K562 (cell line): ENCODE results near the gene TMEM200B. TPM values are rescaled to one million over a fixed set of nuclear protein-coding genes. Genes with fewer than 3 reads are reported as not detected.

Experiments used
- ATAC-seq: fragments of 200-7000 bp; cut with Tn5 transposase; 3 replicates; pipeline ENCODE4 v1.9.1; 2020; ENCODE audit warnings: moderate library complexity
- BruUV-seq: library from RNA; stranded (reverse); fragments of 400-500 nt; replicated peaks from 2 replicates; lab custom pipeline; 2021; lab: Mats Ljungman, UMichigan
- CTCF ChIA-PET: fragments of 300-600 bp; formaldehyde crosslinking; extraction: SDS; loops from one replicate; lab custom pipeline; 2021; ENCODE audit warnings: low intra/inter-chr PET ratio; lab: Yijun Ruan, JAX
- POLR2A ChIA-PET: fragments of 300-600, 350-650 bp; sonication (Branson Sonifier 250); formaldehyde crosslinking; extraction: SDS; loops from one replicate; lab custom pipeline; 2021; ENCODE audit warnings: antibody characterized with exemption, inconsistent platforms; lab: Yijun Ruan, JAX
- DNase-seq, 4 experiments: peaks; one replicate each; pipeline versions ENCODE4 v3.0.0 to v3.0.0-alpha.2; 2011 to 2018; ENCODE audit warnings: low spot score in 3 of 4, mixed read lengths in 3 of 4; ENCODE audit errors: extremely low read depth in 1 of 4
- FAIRE-seq: peaks from 2 replicates; lab custom pipeline; 2011; peaks lifted over from hg19 to GRCh38; lab: Jason Lieb, UNC
- H2AFZ ChIP-seq: 2 replicates; pipeline ENCODE4 v1.6.0; 2011; ENCODE audit warnings: low read depth, low read length, control low read depth, inconsistent platforms
- H3K27ac ChIP-seq: fragments of 200-600 bp; 3 replicates; pipeline ENCODE4 v1.8.0; 2011; ENCODE audit warnings: low read depth, mild to moderate bottlenecking, control low read depth, inconsistent platforms, low read length, moderate library complexity, mixed read lengths; ENCODE audit errors: extremely low read depth
- H3K27me3 ChIP-seq, 2 experiments: fragments of 300-600 bp in 1 of 2; 2 replicates in 1 of 2; 3 replicates in 1 of 2; pipeline versions ENCODE4 v1.6.0 to v1.8.0; 2011; ENCODE audit warnings: inconsistent platforms in 2 of 2, low read length in 2 of 2, mild to moderate bottlenecking in 1 of 2, mixed read lengths in 1 of 2, moderate library complexity in 1 of 2; ENCODE audit not compliant: control insufficient read depth in 2 of 2, insufficient read depth in 2 of 2
- H3K36me3 ChIP-seq: fragments of 300-600 bp; 3 replicates; pipeline ENCODE4 v1.8.0; 2011; ENCODE audit warnings: mild to moderate bottlenecking, low read length, inconsistent platforms; ENCODE audit not compliant: control insufficient read depth, insufficient read depth
- H3K4me1 ChIP-seq, 2 experiments: fragments of 200-600 bp in 1 of 2; replicated peaks in 1 of 2; 2 replicates in 1 of 2; 3 replicates in 1 of 2; pipeline versions ENCODE4 v1.5.1 to v1.8.0; 2011; ENCODE audit warnings: inconsistent platforms in 2 of 2, low read length in 2 of 2, mild to moderate bottlenecking in 1 of 2, mixed read lengths in 1 of 2, moderate library complexity in 1 of 2; ENCODE audit not compliant: control insufficient read depth in 2 of 2, insufficient read depth in 2 of 2
- H3K4me2 ChIP-seq: 2 replicates; pipeline ENCODE4 v1.6.1; 2011; ENCODE audit warnings: low read length, control low read depth, inconsistent platforms, mixed read lengths; ENCODE audit not compliant: insufficient read depth
- H3K4me3 ChIP-seq: fragments of 200-600 bp; sonication (generic), shearing (Covaris generic); 2 replicates; pipeline ENCODE4 v1.5.1; 2016; ENCODE audit warnings: control low read depth, inconsistent platforms
- H3K79me2 ChIP-seq: fragments of 200-600 bp; 3 replicates; pipeline ENCODE4 v1.8.0; 2011; ENCODE audit warnings: low read length, inconsistent platforms; ENCODE audit not compliant: control insufficient read depth, insufficient read depth
- H3K9ac ChIP-seq, 2 experiments: 2 replicates each; pipeline versions ENCODE4 v1.6.0 to v1.6.1; 2011; ENCODE audit warnings: low read depth in 2 of 2, low read length in 2 of 2, control low read depth in 1 of 2, inconsistent platforms in 1 of 2, mild to moderate bottlenecking in 1 of 2, mixed read lengths in 1 of 2; ENCODE audit not compliant: insufficient read depth in 1 of 2
- H3K9me1 ChIP-seq: one replicate; pipeline ENCODE4 v1.6.0; 2011; ENCODE audit warnings: inconsistent platforms, mild to moderate bottlenecking, low read length, moderate library complexity; ENCODE audit not compliant: control insufficient read depth, insufficient read depth
- H3K9me3 ChIP-seq: replicated peaks from 2 replicates; pipeline ENCODE4 v1.5.1; 2011; ENCODE audit warnings: low read depth, low read length, inconsistent platforms; ENCODE audit not compliant: control insufficient read depth, insufficient read depth
- H4K20me1 ChIP-seq: replicated peaks from 2 replicates; pipeline ENCODE4 v1.6.1; 2011; ENCODE audit warnings: low read length, inconsistent platforms, mixed read lengths; ENCODE audit not compliant: control insufficient read depth, insufficient read depth
- ATF6 ChIP-seq: sonication (generic); formaldehyde crosslinking; IDR thresholded peaks from 2 replicates; pipeline ENCODE4 v1.4.0; 2020; ENCODE audit warnings: mild to moderate bottlenecking, missing genetic modification reagents
- BACH1 ChIP-seq: fragments of 200-800 bp; sonication (Bioruptor generic); IDR thresholded peaks from 2 replicates; pipeline ENCODE4 v1.6.1; 2016; ENCODE audit warnings: missing genetic modification characterization, missing compliant biosample characterization
- CTCF ChIP-seq, 3 experiments: IDR thresholded peaks in 2 of 3; conservative IDR thresholded peaks in 1 of 3; 2 replicates each; pipeline ENCODE4 v1.5.1; 2011 to 2012; ENCODE audit warnings: low read length in 3 of 3, mild to moderate bottlenecking in 3 of 3, control low read depth in 2 of 3, improper control_type of control experiment in 1 of 3, inconsistent platforms in 1 of 3, low read depth in 1 of 3, mixed read lengths in 1 of 3, moderate library complexity in 1 of 3; ENCODE audit not compliant: insufficient read depth in 2 of 3
- DDX20 ChIP-seq: fragments of 450-650 bp; IDR thresholded peaks from 2 replicates; pipeline ENCODE4 v1.6.1; 2016; ENCODE audit warnings: missing genetic modification characterization, low read depth, mild to moderate bottlenecking, missing compliant biosample characterization, moderate library complexity
- GABPB2 ChIP-seq: fragments of 250-450 bp; sonication (Bioruptor Pico); conservative IDR thresholded peaks from 2 replicates; pipeline ENCODE4 v1.5.1; 2021; ENCODE audit warnings: mild to moderate bottlenecking
- HDAC8 ChIP-seq: fragments of 450-650 bp; IDR thresholded peaks from 2 replicates; pipeline ENCODE4 v1.6.1; 2016; ENCODE audit warnings: mild to moderate bottlenecking, missing genetic modification characterization, moderate library complexity, missing compliant biosample characterization
- HINFP ChIP-seq: fragments of 450-650 bp; conservative IDR thresholded peaks from 2 replicates; pipeline ENCODE4 v1.6.1; 2016; ENCODE audit warnings: missing genetic modification characterization, low read depth, mild to moderate bottlenecking, control low read depth, missing compliant biosample characterization
- LARP7 ChIP-seq: fragments of 450-650 bp; IDR thresholded peaks from 2 replicates; pipeline ENCODE4 v1.6.1; 2016
- RAD21 ChIP-seq, 2 experiments: fragments of 250-450 bp in 1 of 2; fragments of 450-650 bp in 1 of 2; sonication (Bioruptor Pico) in 1 of 2; formaldehyde crosslinking in 1 of 2; IDR thresholded peaks in 1 of 2; conservative IDR thresholded peaks in 1 of 2; 2 replicates each; pipeline versions ENCODE4 v1.4.0 to v1.8.0; 2020 to 2022; ENCODE audit warnings: mild to moderate bottlenecking in 2 of 2, moderate library complexity in 1 of 2
- SMARCE1 ChIP-seq: fragments of 450-650 bp; IDR thresholded peaks from 2 replicates; pipeline ENCODE4 v1.7.1; 2016; ENCODE audit warnings: mild to moderate bottlenecking
- STAT5B ChIP-seq: fragments of 250-450 bp; sonication (Bioruptor Pico); IDR thresholded peaks from 2 replicates; pipeline ENCODE4 v1.8.0; 2021; ENCODE audit warnings: mild to moderate bottlenecking, inconsistent platforms
- ZKSCAN8 ChIP-seq: fragments of 200-800 bp; sonication (Bioruptor generic); IDR thresholded peaks from 2 replicates; pipeline ENCODE4 v1.6.1; 2016; ENCODE audit warnings: missing genetic modification characterization, missing compliant biosample characterization
- ZNF699 ChIP-seq: fragments of 250-450 bp; sonication (Bioruptor Pico); IDR thresholded peaks from 2 replicates; pipeline ENCODE4 v1.8.0; 2021; ENCODE audit warnings: mild to moderate bottlenecking, moderate library complexity; ENCODE audit not compliant: insufficient replicate concordance
- WGBS: fragments of 100-300 bp; shearing (Covaris generic); methylation state at CpG from one replicate; pipeline ENCODE4 v1.1.6; 2016; ENCODE audit warnings: low coverage, mixed read lengths; ENCODE audit not compliant: insufficient coverage; ENCODE audit errors: missing lambda C conversion rate; 5-methylcytosine and 5-hydroxymethylcytosine counted together
- in situ Hi-C: fragments of 300-500 bp; cut with MboI; formaldehyde crosslinking; loops from 4 replicates; pipeline ENCODE4 v1.15.0; 2018; ENCODE audit warnings: inconsistent platforms, mixed read lengths
- intact Hi-C: fragments of 100-400 bp; cut with micrococcal nuclease; formaldehyde crosslinking; loops from 2 replicates; pipeline ENCODE4 v1.14.2; 2022
- polyA plus RNA-seq, 8 experiments: library from polyadenylated mRNA; depleted of rRNA in 4 of 8; stranded (reverse) in 5 of 8; unstranded in 3 of 8; fragments of >200 nt; fragmentation: Nextera tagmentation in 2 of 8; fragmentation: Illumina TruSeq in 1 of 8; extraction: Ambion mirVana in 2 of 8; extraction: Trizol in 1 of 8; gene quantifications; 2 replicates each; pipeline versions ENCODE4 v1.2.1 to v1.2.3, GENCODE V29; 2011 to 2014; ENCODE audit warnings: inconsistent platforms in 1 of 8, missing spikeins in 1 of 8
- total RNA-seq, 7 experiments: library from RNA; depleted of rRNA in 6 of 7; stranded (reverse); fragments of >200 nt in 6 of 7; fragmentation: Illumina TruSeq in 2 of 7; extraction: Trizol in 2 of 7; gene quantifications; 2 replicates each; pipeline versions ENCODE4 v1.2.1 to v1.2.3, GENCODE V29; 2011 to 2021; ENCODE audit warnings: low replicate concordance in 1 of 7

TMEM200B gene
- total and polyA plus RNA-seq, 9 of the 15 experiments (the other 6 are each of a cell fraction or from before 2014, with no cell fraction given) = 0.04 to 0.35 (median 0.10) TPM; not detected in 1

- Histone ChIP-seq H3K4me2 (no peak overlapping the region), H3K9ac (no peak overlapping the region), H3K79me2 (no peaks in the 10 kb centered on the region), H3K9me1 (no peaks in the 10 kb centered on the region), H2AFZ (no peak overlapping the region), H3K36me3 (peaks cover 68% of the 10 kb centered on the region), H4K20me1 (no peaks in the 10 kb centered on the region), H3K4me3 (no peak overlapping the region), H3K9me3 (no peaks in the 10 kb centered on the region; the same call in 1 of the 2 replicates), H3K27me3 (no peaks in the 10 kb centered on the region), H3K27ac (no peak overlapping the region), H3K4me1 (peaks cover 0 to 12% of the 10 kb centered on the region in 2 experiments; a peak in 1 of 5 replicates)
- peak in 1 of 4 experiments; percentile 25 for DNase-seq
- TF ChIP-seq LARP7 (no peak), CTCF (IDR thresholded peaks at IDR 0.05 in 2 of 3, conservative IDR thresholded peaks at IDR 0.05 in 1 of 3; ENCODE audit: insufficient read depth in 2 of 3, low read depth in 1 of 3, low read length in 3 of 3) (peak in 1 of 3 experiments; percentile 27; a peak in 1 of 6 replicates), BACH1 (tag) (no peak), ATF6 (no peak), GABPB2 (no peak), DDX20 (tag) (no peak), HINFP (no peak), RAD21 (CRISPR knock-in tag; conservative IDR thresholded peaks at IDR 0.05 in 1 of 2, IDR thresholded peaks at IDR 0.05 in 1 of 2) (0 out of 4 replicates have a peak, but pooled peaks of 1 of the 2 experiments have one; percentile 13), HDAC8 (tag) (no peak), STAT5B (CRISPR knock-in tag) (no peak), SMARCE1 (no peak), ZKSCAN8 (CRISPR knock-in tag) (no peak), ZNF699 (CRISPR knock-in tag) (no peak)
- intact Hi-C loops (no loop called here), in situ Hi-C loops (no loop called here)
- no TSS peak for BruUV-seq
- CTCF ChIA-PET = no interaction called here
- 71% methylated on average over 2 of the region's 2 CpGs for WGBS
- POLR2A ChIA-PET = interaction anchor here (0.6 to 1.6 kb wide), 4 partner anchors 15 to 65 kb away, joined by 3 to 5 read pairs (median 4); no protein-coding TSS in a partner anchor
- no peak for FAIRE-seq
- ATAC-seq = no peak
Measured at GRCh38 chr1:29117381-29117780, 6.3 kb downstream of the TMEM200B start.
